NCI-H2171 (cell line): ENCODE data around the gene ANXA8L1.
"Not testable (repeated sequence)": the region's sequence is repeated elsewhere in the genome, so short reads cannot be mapped to it uniquely, and the experiment has no call there.

Experiments
- DNase-seq: peaks from one replicate; lab custom pipeline; 2025; lab: John Stamatoyannopoulos, UW

Gene ANXA8L1, protein sequence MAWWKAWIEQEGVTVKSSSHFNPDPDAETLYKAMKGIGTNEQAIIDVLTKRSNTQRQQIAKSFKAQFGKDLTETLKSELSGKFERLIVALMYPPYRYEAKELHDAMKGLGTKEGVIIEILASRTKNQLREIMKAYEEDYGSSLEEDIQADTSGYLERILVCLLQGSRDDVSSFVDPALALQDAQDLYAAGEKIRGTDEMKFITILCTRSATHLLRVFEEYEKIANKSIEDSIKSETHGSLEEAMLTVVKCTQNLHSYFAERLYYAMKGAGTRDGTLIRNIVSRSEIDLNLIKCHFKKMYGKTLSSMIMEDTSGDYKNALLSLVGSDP

DNA sequence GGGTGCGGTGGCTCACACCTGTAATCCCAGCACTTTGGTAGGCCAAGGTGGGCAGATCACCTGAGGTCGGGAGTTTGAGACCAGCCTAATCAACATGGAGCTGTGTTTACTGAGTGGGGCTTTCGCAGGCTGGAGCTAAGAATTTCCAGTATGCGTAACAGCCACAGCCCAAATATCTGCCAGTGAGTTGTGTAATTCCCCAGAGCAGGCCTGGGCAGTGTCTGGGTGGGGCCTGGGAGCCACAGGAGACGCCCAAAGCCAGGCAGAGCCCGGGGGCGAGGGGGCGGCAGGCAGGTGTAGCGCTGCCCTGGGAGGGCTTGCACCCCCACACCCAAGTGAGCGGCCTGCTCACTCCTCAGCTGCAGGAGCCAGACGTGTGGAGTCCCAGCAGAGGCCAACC is at the start of gene ANXA8L1:
TSS of gene ANXA8L1 (plus strand) at position 371 of the 400 bp plus-strand sequence. CDS start 76 bp downstream, outside the sequence.
- not testable (repeated sequence) for DNase-seq

DNA sequence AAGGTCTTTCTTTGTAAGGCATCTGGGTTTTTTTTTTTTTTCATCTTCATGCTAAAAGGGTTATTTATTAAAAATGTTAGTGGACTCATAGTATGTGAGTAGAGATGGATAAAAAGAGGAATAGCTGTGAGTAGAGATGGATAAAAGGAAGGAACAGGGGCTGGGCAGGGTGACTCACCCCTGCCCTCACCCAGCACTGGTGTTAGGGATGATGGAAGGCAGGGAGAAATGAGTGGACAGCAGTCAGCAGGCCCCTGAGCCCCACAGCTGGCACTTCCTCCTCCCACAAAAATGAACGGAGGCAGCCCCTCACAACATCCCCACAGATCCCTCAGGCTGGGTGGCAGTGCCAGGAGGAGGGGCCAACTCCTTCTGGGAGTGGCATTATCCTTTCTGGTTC is 49.5 kb upstream of the ANXA8L1 start:
- no peak for DNase-seq

DNA sequence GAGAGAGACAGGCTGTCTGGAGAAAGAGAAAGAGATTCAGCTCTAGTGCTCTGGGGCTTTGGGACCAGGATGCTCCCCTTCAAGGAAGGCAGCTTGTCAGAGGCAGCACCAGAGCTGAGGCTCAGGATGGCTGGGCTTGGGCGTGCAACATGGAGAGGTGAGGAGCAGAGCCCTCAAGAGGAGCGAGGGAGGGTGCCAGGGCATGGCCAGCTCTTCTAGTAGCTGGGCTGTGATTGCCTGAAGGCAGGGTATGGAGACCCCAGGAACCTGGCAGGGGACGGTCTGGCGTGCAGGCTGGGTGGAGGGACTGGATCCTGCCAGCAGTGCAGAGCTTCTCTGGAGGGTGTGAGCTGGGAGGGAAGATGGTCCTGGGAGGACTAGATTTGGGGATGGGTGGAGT is 48.6 kb upstream of the ANXA8L1 start:
- no peak for DNase-seq

DNA sequence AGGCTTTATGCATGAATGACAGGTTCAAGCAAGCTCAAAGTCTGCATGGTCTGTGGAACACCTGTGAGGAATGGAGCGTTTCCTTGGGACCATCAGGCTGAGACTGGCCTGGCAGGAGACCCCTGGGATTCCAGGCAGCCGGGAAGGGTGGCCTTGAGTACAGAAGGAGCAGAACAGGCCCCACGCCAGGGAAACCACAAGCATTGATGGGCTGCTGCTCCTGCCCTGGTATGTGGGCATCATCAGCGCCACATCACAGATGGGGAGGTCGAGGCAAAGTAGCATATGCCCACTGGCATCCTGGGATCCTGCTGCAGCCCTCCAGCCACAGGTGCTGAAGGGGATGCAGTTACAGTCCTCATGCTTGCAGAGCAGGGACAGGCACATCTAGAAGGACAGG is 47.9 kb upstream of the ANXA8L1 start:
- DNase-seq = no peak

DNA sequence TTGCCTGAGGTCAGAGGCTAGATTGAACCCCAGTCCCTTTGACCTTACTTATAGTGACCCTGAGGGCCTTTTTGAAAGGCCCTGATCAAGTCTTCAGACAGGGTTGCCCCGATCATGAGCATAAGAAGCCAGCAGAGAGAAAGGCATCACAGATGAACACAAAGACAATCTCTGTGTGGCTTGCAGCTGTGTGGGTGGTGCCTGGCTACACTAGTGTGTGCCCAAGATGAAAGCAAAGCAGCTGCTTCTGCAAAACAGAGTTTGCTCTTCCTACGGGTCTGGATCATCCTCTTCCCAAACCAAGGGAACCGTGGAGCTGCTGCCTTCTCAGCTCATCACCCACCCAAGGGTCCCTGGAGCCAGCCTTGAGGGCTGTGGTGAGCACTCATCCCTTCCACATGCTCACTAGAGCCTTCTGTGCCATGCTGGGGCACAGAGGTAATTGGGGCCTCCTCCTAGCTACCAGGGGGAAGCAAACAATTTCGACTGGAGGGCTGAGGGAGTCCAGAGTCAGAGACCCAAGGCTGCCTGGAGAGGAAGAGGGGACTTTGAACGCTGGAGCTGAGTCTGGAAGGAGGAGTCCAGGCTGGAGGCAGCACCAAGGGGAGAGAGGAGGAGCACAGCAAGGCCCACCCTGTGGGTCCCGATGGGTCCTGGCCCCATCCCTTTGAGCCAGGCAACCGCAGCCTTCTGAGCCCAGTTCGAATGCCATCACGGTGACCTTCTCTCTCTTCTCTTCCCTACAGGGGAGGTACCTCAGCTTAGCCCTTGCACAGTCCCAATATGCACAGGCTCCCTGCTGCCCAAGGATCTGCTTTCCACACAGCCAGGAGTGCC is 46.5 kb upstream of the ANXA8L1 start:
- DNase-seq = no peak

DNA sequence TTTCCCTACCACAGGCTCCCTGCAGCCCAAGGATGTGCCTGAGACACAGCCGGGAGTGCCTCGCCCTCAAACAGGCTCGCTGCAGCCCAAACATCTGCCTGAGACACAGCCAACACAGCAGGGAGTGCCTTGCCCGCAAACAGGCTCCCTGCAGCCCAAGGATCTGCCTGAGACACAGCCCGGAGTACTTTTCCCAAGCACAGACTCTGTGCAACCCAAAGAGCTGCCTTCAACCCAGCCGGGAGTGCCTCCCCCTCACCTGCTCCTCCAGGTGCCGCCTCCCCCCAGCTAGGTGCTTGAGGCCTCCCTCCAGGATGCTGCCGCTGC is 45.9 kb upstream of the ANXA8L1 start:
- no peak for DNase-seq

DNA sequence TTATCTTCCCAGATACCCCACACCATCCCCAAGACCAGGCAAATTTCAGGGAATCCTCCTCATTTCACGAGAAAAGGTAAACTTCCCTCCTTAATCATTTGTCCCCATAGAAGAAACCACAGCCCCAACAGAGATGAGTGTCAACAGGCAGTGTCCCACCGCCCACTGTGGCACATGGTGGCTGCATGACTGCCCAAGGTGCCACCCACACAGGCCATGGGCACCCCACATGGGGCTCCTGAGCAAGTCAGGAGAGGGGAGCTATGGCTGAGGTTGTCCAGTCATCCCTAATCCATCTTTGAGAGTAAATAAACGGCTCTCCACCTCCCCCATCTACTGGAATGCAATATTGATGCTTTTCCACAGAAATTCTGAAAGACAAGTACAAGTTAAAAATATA is 44.7 kb upstream of the ANXA8L1 start:
- DNase-seq = no peak

DNA sequence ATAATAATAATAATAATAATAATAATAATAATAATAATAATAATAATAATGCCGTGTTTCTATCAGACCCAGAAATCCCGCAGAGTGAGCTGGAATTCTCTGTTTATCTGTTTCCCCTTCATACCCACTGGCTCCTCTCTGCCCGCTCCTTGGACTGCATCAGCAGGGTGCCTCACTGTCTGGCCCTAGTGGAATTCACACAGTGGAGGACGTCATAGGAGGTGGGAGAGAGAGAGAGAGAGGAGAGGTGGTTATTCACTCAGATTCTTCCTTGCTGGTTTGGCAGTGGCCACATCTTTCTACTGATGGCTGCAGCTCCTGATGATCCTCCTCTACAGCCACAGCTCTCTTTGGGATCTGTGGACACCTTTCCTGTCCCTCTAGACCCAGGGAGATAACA is 10.1 kb upstream of the ANXA8L1 start:
- not testable (repeated sequence) for DNase-seq

DNA sequence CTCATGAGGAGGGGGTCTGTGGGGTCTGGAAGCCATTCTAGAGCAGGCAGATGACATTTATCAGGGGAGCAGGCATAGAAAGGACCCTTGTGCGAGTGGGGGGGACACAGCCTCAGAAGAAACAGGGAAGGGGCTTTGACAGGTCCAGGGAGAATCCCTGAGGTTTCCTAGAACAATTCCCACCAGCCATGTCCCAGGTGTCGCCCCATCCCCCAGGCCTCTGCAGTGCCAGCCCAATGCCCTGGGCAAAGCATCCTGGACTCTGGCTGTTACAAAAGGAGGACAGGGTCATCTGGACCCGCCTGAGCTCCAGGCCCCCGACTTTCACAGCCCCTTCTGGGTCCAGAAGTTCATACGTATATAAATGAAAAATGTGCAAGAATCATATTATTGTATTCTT is 8.4 kb upstream of the ANXA8L1 start:
- DNase-seq = not testable (repeated sequence)

DNA sequence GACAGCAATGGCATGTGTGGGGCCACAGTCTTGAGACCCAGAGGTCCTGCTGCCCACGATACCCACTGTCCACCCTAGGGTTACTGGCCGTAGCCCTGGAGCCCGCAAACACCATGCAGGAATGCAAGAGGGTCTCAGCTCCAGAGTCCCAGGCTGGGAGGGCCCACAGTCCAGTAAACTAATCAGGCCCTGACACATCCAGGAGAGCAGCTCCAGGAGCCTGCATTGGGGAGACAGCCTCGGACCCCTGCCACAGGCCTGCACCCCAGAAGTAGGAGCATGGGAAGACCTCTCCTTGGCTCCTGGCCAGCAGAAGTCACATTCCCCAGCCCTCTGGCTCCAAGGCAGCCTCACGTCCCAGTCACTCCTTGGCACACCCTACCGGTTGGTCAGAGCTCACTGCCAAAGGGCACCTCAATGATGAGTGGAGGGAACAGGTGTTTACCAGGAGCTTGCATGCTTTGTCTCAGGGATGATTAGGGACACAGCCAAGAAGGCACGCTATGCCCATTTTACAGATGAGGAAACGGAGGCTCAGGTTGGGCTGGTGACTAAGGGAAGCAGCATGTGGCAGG is 7.8 kb upstream of the ANXA8L1 start:
- DNase-seq = not testable (repeated sequence)

DNA sequence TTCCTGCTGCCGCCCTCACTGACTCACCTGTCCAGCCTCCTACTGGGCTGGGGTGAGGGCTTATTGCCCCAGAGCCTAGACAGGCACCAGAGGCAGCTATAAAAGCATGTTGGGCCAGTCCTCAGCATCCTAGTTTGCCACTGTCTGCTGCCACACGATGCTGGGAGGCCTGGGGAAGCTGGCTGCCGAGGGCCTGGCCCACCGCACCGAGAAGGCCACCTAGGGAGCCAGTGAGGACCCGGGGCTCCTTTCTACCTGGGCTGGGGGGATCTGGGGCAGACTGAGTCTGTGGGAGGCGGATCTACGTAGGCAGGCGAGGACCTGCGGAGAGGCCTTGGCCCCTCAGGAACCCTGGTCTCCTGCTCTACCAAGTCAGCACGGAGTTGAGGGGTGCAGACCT is 6.6 kb upstream of the ANXA8L1 start:
- not testable (repeated sequence) for DNase-seq

DNA sequence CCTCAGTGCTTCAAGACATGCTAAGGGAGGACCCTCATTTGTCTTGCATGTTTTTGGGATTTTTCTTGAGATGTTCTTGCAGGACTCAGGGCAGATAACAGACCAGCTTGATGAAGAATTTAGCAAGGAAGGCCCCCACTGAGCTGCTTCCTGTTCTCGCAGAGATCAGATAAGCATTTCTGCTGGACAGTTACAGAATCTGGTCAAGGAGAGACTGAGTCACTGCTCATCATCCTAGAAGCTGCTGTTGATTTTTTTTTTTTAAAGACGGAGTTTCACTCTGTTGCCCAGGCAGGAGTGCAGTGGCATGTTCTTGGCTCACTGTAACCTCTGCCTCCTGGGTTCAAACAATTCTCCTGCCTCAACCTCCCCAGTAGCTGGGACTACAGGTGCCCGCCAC is 1.2 kb upstream of the ANXA8L1 start:
- DNase-seq = not testable (repeated sequence)

DNA sequence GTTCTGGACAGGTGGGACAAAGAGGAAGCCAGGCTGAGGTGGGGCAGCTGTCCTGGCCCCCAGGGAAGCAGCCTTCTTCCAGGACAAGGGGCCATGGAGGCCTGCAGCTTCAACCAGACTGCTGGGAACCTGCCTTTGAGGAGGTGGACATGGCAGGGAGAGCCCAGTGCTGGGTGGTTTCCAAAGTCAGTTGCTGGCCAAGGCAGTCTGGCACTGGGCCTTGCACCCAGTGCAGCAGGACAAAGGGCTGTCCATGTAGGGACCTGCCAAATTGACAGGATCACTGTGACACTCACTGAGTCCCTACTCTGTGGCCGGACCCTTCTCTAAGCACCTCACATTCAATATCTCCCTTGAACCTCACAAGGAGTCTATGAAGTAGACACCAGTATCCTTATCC is 1.4 kb downstream of the ANXA8L1 start:
- not testable (repeated sequence) for DNase-seq

DNA sequence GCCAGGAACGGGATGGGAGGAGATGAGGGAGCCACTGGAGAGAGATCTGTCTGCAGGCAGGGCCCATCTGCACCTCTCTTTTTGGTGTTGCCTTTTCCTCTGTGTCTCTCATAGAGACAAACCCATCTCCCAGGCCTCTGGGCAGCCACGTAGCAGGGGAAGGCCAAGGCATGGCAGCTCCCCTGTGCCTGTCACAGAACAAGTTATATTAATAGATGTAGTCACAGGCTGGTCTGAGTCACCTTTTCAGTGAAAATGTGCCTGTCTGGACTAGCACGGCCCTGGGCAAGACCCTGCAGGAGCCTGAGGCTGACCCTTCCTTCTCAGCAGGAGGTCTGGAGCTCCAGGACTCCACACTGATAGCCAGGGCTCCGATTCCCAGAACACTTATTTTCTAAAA is 2.1 kb downstream of the ANXA8L1 start:
- DNase-seq = not testable (repeated sequence)

DNA sequence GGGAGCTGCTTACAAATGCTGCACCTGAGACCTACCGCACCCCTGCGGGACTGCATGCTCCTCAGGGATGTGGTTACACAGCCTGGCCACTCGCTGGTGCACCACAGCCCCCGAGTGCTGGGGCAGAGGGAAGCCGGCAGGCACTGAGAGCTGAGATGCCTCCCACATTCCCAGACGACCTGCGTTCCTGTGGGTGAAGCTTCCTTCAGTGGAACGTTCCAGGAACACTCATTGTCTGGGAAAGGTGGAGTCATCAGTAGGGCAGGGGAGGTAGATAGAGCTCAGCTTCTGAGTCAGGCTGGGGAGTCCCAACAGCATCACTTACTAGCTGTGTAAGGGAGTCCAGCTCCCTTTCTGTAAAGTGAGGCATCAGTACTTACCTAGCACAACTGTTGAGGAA is 2.5 kb downstream of the ANXA8L1 start:
- not testable (repeated sequence) for DNase-seq

DNA sequence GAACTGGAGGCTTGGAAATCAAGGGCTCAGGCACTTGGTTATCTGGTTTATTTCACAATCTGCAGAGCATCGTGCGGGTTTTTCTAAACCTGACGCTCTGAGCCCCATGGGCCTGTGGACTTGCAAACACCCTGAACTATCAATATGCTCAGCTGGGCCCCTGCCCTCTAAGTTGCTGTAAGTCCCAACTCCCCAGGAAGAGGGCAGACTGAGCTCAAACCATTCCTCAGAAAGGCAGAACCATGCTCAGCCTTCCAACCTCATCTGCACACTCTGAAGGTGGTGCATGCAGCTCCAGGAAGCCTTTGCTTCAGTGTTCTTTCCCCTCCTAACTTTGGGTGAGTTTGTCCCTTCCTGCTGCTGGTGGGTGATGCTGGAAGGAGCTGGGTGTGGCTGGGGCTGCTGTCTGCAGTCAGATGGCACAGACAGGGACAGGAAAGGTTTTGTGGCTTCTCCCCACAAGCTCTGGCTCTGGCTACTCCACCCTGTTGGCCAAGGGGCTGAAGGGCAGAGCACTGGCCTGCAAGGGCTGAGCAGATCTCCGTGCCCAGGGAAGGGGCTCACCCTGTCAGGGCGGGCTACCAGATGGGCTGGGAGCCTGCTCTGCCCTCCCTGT is 3.8 kb downstream of the ANXA8L1 start:
- not testable (repeated sequence) for DNase-seq

DNA sequence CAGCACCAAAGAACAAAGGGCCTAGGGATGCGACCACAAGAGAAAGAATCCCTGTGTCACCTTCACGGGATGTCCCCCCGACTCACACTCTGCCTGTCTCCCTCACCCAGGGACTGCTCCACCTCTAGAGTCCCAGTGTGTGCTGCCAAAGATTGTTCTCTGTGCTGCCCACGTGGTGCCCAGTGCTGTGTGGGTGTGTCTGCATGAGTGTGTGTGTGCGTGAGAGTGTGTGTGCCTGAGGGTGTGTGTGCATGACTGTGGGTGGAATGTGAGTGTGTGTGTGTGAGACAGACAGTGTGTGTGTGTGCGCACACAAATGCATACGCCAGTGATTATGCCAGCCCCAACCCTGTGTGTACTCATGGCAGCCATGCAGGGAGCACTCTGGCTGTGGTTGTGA is 10.3 kb downstream of the ANXA8L1 start:
- not testable (repeated sequence) for DNase-seq

DNA sequence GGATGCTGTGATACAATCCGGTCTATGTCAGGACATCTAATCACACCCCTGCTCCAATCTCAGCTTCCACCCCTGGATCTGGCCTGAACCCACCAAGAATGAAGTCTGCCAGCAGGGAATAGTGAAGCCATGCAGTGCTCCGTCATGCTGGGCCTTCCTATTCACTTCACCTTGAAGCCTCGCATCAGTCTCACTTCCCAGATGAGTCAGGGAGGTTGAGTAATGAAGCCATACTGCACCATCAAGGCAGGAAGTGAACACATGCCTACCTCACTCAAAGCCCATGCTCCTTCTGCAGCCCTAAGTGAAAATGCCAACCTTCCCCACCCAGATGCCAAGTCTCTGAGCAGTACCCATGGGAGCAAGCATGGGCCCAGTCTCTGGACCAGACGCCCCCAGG is 11.1 kb downstream of the ANXA8L1 start:
- DNase-seq = not testable (repeated sequence)

DNA sequence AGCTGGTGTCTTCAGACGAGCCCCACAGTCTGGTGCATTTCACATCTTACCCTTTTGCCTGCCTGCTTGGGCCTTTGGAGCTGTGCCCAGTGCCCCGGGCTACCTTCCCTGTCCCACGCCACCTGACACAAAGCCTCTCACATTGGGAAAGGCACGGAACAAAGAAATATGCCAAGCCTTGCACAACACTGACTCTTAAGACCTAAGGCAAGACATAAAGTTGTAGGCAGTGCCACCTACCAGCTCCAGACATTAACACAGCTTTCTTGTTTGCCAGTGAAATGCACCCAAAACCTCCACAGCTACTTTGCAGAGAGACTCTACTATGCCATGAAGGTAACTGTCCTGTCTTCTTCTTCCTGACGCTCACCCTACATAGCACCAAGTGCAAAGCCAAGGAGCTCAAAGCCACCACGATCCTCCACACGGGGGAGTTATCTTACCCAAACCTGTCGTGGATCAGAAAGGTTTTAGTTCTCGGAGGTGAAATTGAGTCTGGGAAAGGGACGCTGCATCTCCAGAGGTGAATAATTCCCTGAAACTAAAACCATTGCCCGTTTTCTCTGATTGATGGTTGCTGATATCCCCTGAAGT is 11.8 kb downstream of the ANXA8L1 start:
- DNase-seq = not testable (repeated sequence)

DNA sequence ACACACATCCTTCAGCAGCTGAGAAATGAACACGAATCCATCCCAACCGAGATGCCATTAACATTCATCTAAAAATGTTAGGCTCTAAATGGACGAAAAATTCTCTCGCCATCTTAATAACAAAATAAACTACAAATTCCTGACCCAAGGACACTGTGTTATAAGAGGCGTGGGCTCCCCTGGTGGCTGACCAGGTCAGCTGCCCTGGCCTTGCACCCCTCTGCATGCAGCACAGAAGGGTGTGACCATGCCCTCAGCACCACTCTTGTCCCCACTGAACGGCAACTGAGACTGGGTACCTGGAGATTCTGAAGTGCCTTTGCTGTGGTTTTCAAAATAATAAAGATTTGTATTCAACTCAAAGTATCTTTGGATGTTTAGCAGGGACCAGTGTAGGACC is 15.8 kb downstream of the ANXA8L1 start:
- not testable (repeated sequence) for DNase-seq

DNA sequence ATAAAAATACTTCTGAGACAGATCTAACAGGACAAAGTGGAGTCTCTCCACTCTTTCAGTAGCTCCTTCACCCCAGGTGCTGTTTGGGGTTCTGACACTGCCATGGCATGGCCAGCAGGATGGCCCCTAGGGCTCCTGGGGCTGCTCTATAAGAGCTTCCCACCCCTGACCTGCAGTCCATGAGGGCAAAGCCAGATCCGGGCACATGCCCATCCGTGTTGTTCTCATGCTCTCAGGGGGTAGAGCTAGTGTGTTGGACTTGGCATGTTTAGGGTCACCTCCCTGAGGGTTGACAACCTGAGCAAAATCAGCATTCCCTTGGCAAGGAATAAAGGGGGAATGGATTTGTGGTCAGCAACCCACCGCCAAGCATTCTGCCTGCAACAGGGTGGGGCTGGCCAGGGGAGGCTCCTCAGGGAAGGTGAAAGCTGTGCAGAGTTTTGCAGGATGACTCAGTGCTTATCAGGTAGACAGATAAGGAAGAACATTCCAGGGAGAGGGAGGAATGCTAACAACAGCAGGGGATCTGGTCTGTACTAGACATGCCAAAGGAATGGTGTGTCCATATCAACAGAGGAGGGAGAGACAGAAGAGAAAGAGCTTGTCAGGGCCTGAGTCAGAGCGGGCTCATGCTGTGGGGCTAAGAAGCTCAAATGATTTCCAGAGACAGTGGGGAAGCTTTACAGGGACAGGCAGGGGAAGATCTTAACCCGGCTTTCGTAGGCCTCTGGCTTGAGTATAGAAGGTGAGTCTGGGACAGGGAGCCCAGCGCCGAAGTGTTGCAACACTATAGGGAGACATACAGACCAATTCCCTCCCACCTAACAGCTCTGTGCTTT is 21.1 kb downstream of the ANXA8L1 start:
- DNase-seq = not testable (repeated sequence)
